Erythroblast (primary cell): ENCODE results near the gene NES.

Source experiments
- DNase-seq, 2 experiments: peaks; one replicate each; lab custom pipeline; 2025; lab: John Stamatoyannopoulos, UW
- GATA1 ChIP-seq: IDR thresholded peaks from 2 replicates; pipeline ENCODE4 v1.6.1; 2011; ENCODE audit warnings: low read depth, mild to moderate bottlenecking, control low read depth, low read length, moderate library complexity
- POLR2A ChIP-seq: IDR thresholded peaks from 2 replicates; pipeline ENCODE4 v1.6.1; 2011; ENCODE audit warnings: mild to moderate bottlenecking, low read length

NES gene

GRCh38 chr1:156708218-156708661 is 31.0 kb upstream of the NES start:
- no peak for DNase-seq
- TF ChIP-seq GATA1 (no peak), POLR2A (no peak)

- TF ChIP-seq GATA1 (no peak), POLR2A (no peak)
- DNase-seq, result no peak
Observed at GRCh38 chr1:156707417-156708217, 30.4 kb upstream of the NES start.

- DNase-seq, result no peak
- TF ChIP-seq POLR2A (no peak), GATA1 (no peak)
Observed at GRCh38 chr1:156706657-156707416, 29.6 kb upstream of the NES start.

GRCh38 chr1:156705918-156706656 is 28.9 kb upstream of the NES start:
- TF ChIP-seq GATA1, result no peak
- TF ChIP-seq POLR2A, result no peak
- peak; percentile 56 to 71 for DNase-seq

- peak in 1 of 2 experiments; percentile 39 for DNase-seq
- TF ChIP-seq POLR2A, result no peak
- no peak for TF ChIP-seq GATA1
Observed at GRCh38 chr1:156705321-156705917, 28.2 kb upstream of the NES start, which contains the start of gene CRABP2. TSS of gene CRABP2 (minus strand) at chr1:156705583. CDS start at chr1:156705446, 137 bp downstream.

GRCh38 chr1:156704930-156705320 is 27.7 kb upstream of the NES start:
- no peak for DNase-seq
- no peak for TF ChIP-seq POLR2A
- TF ChIP-seq GATA1, result no peak

GRCh38 chr1:156704166-156704711 is 27.0 kb upstream of the NES start:
- TF ChIP-seq GATA1 (no peak), POLR2A (no peak)
- no peak for DNase-seq

GRCh38 chr1:156703741-156704140 is 26.5 kb upstream of the NES start:
- no peak for DNase-seq

GRCh38 chr1:156703336-156703735 is 26.1 kb upstream of the NES start:
- no peak for DNase-seq
- no peak for TF ChIP-seq POLR2A
- TF ChIP-seq GATA1, result no peak

More at GRCh38 chr1:156703741-156704140, 26.5 kb upstream of the NES start:
- TF ChIP-seq GATA1 (no peak), POLR2A (no peak)

GRCh38 chr1:156700736-156701531 is 23.7 kb upstream of the NES start:
- no peak for DNase-seq
- TF ChIP-seq GATA1 (no peak), POLR2A (no peak)

GRCh38 chr1:156698995-156699394 is 21.8 kb upstream of the NES start:
- no peak for TF ChIP-seq GATA1
- TF ChIP-seq POLR2A, result no peak
- DNase-seq, result no peak

GRCh38 chr1:156697481-156697880 is 20.3 kb upstream of the NES start:
- no peak for DNase-seq
- TF ChIP-seq GATA1, result no peak
- no peak for TF ChIP-seq POLR2A
